Activated CD4-positive, alpha-beta T cell treated with anti-CD3 and anti-CD28 coated beads for 48 hours (primary cell): ENCODE data around the gene IQGAP3.
A peak's percentile ranks its signal among the peaks of the same experiment; 100 is the strongest.
"Not testable (repeated sequence)": the region's sequence is repeated elsewhere in the genome, so short reads cannot be mapped to it uniquely, and the experiment has no call there.

Experiments
- DNase-seq: peaks from one replicate; pipeline ENCODE4 v3.0.0-alpha.2; 2020

IQGAP3 gene

GRCh38 chr1:156594190-156594589, 21.8 kb upstream of the IQGAP3 start:
- DNase-seq: no peak

- DNase-seq: no peak
These were observed 21.3 kb upstream of the IQGAP3 start for GRCh38 chr1:156593661-156593989.

GRCh38 chr1:156592910-156593660, 20.7 kb upstream of the IQGAP3 start:
- DNase-seq: no peak

GRCh38 chr1:156592158-156592909, 20.0 kb upstream of the IQGAP3 start:
- peak; percentile 20 for DNase-seq

- DNase-seq: peak; percentile 75
These were observed 19.2 kb upstream of the IQGAP3 start, which contains the start of gene NAXE for GRCh38 chr1:156591432-156592157. Gene NAXE (plus strand): TSS chr1:156591776. CDS start chr1:156591805, 29 bp downstream.

GRCh38 chr1:156591181-156591431, 18.7 kb upstream of the IQGAP3 start:
- no peak for DNase-seq

GRCh38 chr1:156590326-156591180, 18.2 kb upstream of the IQGAP3 start:
- no peak for DNase-seq

GRCh38 chr1:156589546-156589945, 17.2 kb upstream of the IQGAP3 start:
- no peak for DNase-seq

- DNase-seq: not testable (repeated sequence)
These were observed 15.6 kb upstream of the IQGAP3 start for GRCh38 chr1:156587927-156588326.

- DNase-seq: no peak
These were observed 14.6 kb upstream of the IQGAP3 start for GRCh38 chr1:156586892-156587477.

- no peak for DNase-seq
These were observed 14.0 kb upstream of the IQGAP3 start for GRCh38 chr1:156586323-156586722.

GRCh38 chr1:156584813-156585212, 12.4 kb upstream of the IQGAP3 start:
- no peak for DNase-seq

GRCh38 chr1:156583821-156584622, 11.7 kb upstream of the IQGAP3 start:
- DNase-seq: peak; percentile 86

- peak; percentile 43 for DNase-seq
These were observed 10.1 kb upstream of the IQGAP3 start for GRCh38 chr1:156582388-156583017.

GRCh38 chr1:156581661-156582387, 9.5 kb upstream of the IQGAP3 start:
- DNase-seq: peak; percentile 49

- DNase-seq: no peak
These were observed 7.1 kb upstream of the IQGAP3 start, which contains the start of gene TTC24 for GRCh38 chr1:156579472-156579871. Gene TTC24 (plus strand): TSS chr1:156579723. CDS start chr1:156581365, 1,642 bp downstream.

GRCh38 chr1:156578055-156578454, 5.7 kb upstream of the IQGAP3 start:
- no peak for DNase-seq

- DNase-seq: no peak
These were observed 5.2 kb upstream of the IQGAP3 start for GRCh38 chr1:156577550-156577949.

- no peak for DNase-seq
These were observed 1.8 kb upstream of the IQGAP3 start for GRCh38 chr1:156574039-156574633.

GRCh38 chr1:156572663-156573018, 276 bp upstream of the IQGAP3 start:
- no peak for DNase-seq
